Breast epithelium (tissue), 4 donors: ENCODE results near the gene ARHGEF17. TPM values are rescaled to one million over a fixed set of nuclear protein-coding genes. Genes with fewer than 3 reads are reported as not detected.

Source experiments
- DNase-seq, 2 donors: peaks; one replicate each; pipeline ENCODE4 v3.0.0-alpha.2; 2019; ENCODE audit warnings: low spot score in 2 of 2
- H3K27ac ChIP-seq, 2 donors: fragments of 200-600 bp; sonication (generic) in 1 of 2; one replicate each; pipeline ENCODE4 v1.5.1; 2016 to 2019; ENCODE audit warnings: mild to moderate bottlenecking in 1 of 2
- H3K27me3 ChIP-seq, 2 donors: fragments of 200-600 bp; sonication (generic) in 1 of 2; one replicate each; pipeline versions ENCODE4 v1.5.1 to v1.6.0; 2017 to 2019; ENCODE audit warnings: control low read depth in 1 of 2, mild to moderate bottlenecking in 1 of 2
- H3K36me3 ChIP-seq: fragments of 200-600 bp; one replicate; pipeline ENCODE4 v1.5.1; 2019
- H3K4me1 ChIP-seq, 2 donors: fragments of 200-600 bp; sonication (generic); one replicate each; pipeline ENCODE4 v1.5.1; 2016 to 2019; ENCODE audit warnings: control low read depth in 1 of 2
- H3K4me3 ChIP-seq, 3 donors: fragments of 200-600 bp; sonication (generic); 1 replicate in 2 of 3; 2 replicates in 1 of 3; pipeline ENCODE4 v1.5.1; 2016 to 2019; ENCODE audit warnings: mild to moderate bottlenecking in 3 of 3, moderate library complexity in 2 of 3
- H3K9me3 ChIP-seq, 2 donors: fragments of 200-600 bp; sonication (generic) in 1 of 2; one replicate each; pipeline ENCODE4 v1.5.1; 2016 to 2019; ENCODE audit warnings: control low read depth in 1 of 2
- POLR2A ChIP-seq: fragments of 450-650 bp; IDR thresholded peaks from one replicate; pipeline ENCODE4 v1.6.1; 2016; ENCODE audit warnings: antibody characterized with exemption, mild to moderate bottlenecking, moderate library complexity
- POLR2AphosphoS5 ChIP-seq, 3 donors: sonication (generic); formaldehyde crosslinking; IDR thresholded peaks; one replicate each; pipeline ENCODE4 v1.6.1; 2017; ENCODE audit warnings: antibody characterized with exemption in 3 of 3
- intact Hi-C: fragments of 100-400 bp; cut with DNase I; formaldehyde crosslinking; loops from one replicate; pipeline ENCODE4 v1.15.1; 2023; ENCODE audit warnings: low total_unique reads
- total RNA-seq, 3 donors: library from RNA; depleted of rRNA; stranded (reverse); fragments of >200 nt; gene quantifications; one replicate each; pipeline ENCODE4 v1.1.0, GENCODE V29; 2016
- TF ChIP-seq, protein P1 (sequence below), 3 donors: fragments of 450-650 bp; IDR thresholded peaks; one replicate each; pipeline ENCODE4 v1.5.1; 2016 to 2017; ENCODE audit warnings: antibody characterized with exemption in 3 of 3, mild to moderate bottlenecking in 3 of 3, moderate library complexity in 3 of 3

Gene ARHGEF17
- total RNA-seq, 3 donors from 2014 or later = 28.8 to 54.7 (median 38.2) TPM

DNA sequence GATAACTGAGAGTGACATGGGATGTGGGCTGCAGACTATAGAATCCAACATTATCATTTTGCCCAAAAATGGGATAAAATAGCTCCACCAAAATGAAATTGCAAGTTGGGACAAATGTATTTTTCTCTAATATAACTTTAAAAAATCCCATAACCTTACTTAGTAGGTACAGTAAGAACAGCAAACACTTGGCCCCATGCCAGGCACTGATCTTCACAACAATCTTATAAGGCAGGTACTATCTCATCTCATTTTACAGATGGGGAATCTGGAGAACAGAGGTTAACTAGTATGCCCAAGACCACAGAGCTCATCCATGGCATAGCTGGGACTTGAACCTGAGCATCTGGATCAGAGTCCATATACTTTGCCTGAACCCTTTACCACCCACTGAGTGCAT lies 13.5 kb upstream of the ARHGEF17 start:
- Histone ChIP-seq H3K36me3 (no peaks in the 10 kb centered on the region), H3K9me3 (no peaks in the 10 kb centered on the region), H3K4me1 (no peaks in the 10 kb centered on the region), H3K27me3 (no peaks in the 10 kb centered on the region), H3K27ac (no peak overlapping the region), H3K4me3 (no peak overlapping the region)
- no peak for DNase-seq
- TF ChIP-seq POLR2AphosphoS5 (IDR thresholded peaks at IDR 0.05) = no peak
- TF ChIP-seq, protein P1, sequence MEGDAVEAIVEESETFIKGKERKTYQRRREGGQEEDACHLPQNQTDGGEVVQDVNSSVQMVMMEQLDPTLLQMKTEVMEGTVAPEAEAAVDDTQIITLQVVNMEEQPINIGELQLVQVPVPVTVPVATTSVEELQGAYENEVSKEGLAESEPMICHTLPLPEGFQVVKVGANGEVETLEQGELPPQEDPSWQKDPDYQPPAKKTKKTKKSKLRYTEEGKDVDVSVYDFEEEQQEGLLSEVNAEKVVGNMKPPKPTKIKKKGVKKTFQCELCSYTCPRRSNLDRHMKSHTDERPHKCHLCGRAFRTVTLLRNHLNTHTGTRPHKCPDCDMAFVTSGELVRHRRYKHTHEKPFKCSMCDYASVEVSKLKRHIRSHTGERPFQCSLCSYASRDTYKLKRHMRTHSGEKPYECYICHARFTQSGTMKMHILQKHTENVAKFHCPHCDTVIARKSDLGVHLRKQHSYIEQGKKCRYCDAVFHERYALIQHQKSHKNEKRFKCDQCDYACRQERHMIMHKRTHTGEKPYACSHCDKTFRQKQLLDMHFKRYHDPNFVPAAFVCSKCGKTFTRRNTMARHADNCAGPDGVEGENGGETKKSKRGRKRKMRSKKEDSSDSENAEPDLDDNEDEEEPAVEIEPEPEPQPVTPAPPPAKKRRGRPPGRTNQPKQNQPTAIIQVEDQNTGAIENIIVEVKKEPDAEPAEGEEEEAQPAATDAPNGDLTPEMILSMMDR (IDR thresholded peaks at IDR 0.05) = no peak
- no peak for TF ChIP-seq POLR2A
- intact Hi-C loops = no loop called here

DNA sequence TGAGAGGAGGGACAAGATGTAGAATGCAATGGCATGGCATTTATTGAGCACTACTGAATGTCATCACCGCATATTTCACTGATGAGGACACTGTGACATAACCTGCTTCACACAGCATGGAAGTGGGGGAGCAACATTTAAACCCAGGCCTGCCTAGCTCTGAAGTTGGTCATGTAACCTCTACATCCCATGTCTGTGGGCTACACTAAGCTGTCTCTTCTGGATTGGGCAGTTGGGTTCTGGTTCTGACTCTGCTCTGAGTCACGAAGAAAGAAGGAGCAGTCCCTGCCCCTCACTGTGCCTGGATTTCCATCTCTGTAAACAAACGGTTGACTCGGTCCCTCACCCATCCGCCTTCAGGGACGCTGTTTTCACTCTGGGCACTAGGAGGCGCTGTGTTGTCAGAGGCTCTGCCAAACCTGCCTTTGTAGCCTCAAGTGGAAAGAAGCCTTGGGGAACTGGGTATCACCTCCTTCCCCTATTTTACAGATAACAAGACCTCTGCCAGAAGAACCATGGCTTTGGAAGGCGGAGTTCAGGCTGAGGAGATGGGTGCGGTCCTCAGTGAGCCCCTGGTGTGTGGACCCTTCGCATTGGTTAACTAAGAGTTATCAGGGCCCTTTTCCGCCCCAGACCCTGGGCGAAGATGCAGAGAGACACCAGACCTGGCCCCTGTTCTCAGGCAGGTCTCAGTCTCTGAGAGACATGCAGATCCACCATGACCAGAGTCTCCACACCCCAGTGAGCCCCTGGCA lies 12.7 kb upstream of the ARHGEF17 start:
- DNase-seq = no peak
- intact Hi-C loops = no loop called here
- TF ChIP-seq POLR2AphosphoS5 (IDR thresholded peaks at IDR 0.05) = no peak
- TF ChIP-seq, protein P1 (IDR thresholded peaks at IDR 0.05) = peak in 2 of 3 donors; percentile 61 to 71
- no peak for TF ChIP-seq POLR2A
- H3K4me1 ChIP-seq = no peaks in the 10 kb centered on the region
- H3K9me3 ChIP-seq = no peaks in the 10 kb centered on the region
- H3K27ac ChIP-seq = no peak overlapping the region
- no peaks in the 10 kb centered on the region for H3K27me3 ChIP-seq
- H3K36me3 ChIP-seq = no peaks in the 10 kb centered on the region
- H3K4me3 ChIP-seq = no peak overlapping the region

DNA sequence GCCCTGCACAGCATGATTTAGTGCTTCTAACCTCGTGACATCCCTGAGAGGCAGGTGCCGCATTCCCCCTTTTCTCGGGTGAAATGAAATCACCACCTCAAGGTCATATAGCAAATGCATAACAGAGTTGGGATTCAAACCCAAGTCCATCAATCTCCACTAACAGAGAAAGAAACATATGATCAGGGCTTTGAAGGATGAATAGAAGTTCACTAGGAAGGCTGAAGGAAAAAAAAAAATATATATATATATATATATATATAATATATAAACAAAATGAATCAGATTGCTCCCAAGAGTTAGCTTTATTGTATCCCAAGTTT lies 12.1 kb upstream of the ARHGEF17 start:
- H3K27me3 ChIP-seq = no peaks in the 10 kb centered on the region
- H3K4me3 ChIP-seq = no peak overlapping the region
- intact Hi-C loops = no loop called here
- no peaks in the 10 kb centered on the region for H3K9me3 ChIP-seq
- TF ChIP-seq, protein P1 (IDR thresholded peaks at IDR 0.05) = no peak
- TF ChIP-seq POLR2A (no peak), POLR2AphosphoS5 (IDR thresholded peaks at IDR 0.05) (no peak)
- no peaks in the 10 kb centered on the region for H3K36me3 ChIP-seq
- H3K4me1 ChIP-seq = no peaks in the 10 kb centered on the region
- H3K27ac ChIP-seq = no peak overlapping the region
- no peak for DNase-seq

DNA sequence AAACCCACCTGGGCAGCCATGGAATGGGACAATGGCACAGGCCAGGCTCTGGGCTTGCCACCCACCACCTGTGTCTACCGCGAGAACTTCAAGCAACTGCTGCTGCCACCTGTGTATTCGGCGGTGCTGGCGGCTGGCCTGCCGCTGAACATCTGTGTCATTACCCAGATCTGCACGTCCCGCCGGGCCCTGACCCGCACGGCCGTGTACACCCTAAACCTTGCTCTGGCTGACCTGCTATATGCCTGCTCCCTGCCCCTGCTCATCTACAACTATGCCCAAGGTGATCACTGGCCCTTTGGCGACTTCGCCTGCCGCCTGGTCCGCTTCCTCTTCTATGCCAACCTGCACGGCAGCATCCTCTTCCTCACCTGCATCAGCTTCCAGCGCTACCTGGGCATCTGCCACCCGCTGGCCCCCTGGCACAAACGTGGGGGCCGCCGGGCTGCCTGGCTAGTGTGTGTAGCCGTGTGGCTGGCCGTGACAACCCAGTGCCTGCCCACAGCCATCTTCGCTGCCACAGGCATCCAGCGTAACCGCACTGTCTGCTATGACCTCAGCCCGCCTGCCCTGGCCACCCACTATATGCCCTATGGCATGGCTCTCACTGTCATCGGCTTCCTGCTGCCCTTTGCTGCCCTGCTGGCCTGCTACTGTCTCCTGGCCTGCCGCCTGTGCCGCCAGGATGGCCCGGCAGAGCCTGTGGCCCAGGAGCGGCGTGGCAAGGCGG lies 11.4 kb upstream of the ARHGEF17 start:
- TF ChIP-seq, protein P1 (IDR thresholded peaks at IDR 0.05) = no peak
- TF ChIP-seq POLR2AphosphoS5 (IDR thresholded peaks at IDR 0.05) (no peak), POLR2A (no peak)
- Histone ChIP-seq H3K27me3 (no peaks in the 10 kb centered on the region), H3K9me3 (no peaks in the 10 kb centered on the region), H3K36me3 (no peaks in the 10 kb centered on the region), H3K27ac (no peak overlapping the region), H3K4me1 (no peaks in the 10 kb centered on the region), H3K4me3 (no peak overlapping the region)
- DNase-seq = no peak
- intact Hi-C loops = no loop called here

DNA sequence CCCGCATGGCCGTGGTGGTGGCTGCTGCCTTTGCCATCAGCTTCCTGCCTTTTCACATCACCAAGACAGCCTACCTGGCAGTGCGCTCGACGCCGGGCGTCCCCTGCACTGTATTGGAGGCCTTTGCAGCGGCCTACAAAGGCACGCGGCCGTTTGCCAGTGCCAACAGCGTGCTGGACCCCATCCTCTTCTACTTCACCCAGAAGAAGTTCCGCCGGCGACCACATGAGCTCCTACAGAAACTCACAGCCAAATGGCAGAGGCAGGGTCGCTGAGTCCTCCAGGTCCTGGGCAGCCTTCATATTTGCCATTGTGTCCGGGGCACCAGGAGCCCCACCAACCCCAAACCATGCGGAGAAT lies 10.9 kb upstream of the ARHGEF17 start:
- no peak for DNase-seq
- no peaks in the 10 kb centered on the region for H3K9me3 ChIP-seq
- intact Hi-C loops = no loop called here
- H3K27ac ChIP-seq = no peak overlapping the region
- H3K36me3 ChIP-seq = no peaks in the 10 kb centered on the region
- TF ChIP-seq POLR2AphosphoS5 (IDR thresholded peaks at IDR 0.05) (no peak), POLR2A (no peak)
- TF ChIP-seq, protein P1 (IDR thresholded peaks at IDR 0.05) = no peak
- H3K4me1 ChIP-seq = no peaks in the 10 kb centered on the region
- no peak overlapping the region for H3K4me3 ChIP-seq
- no peaks in the 10 kb centered on the region for H3K27me3 ChIP-seq
